ELF-1 (cell line): ENCODE data around the gene RASA1.
"Not testable (repeated sequence)": the region's sequence is repeated elsewhere in the genome, so short reads cannot be mapped to it uniquely, and the experiment has no call there.

ENCODE experiments used
- DNase-seq: peaks from one replicate; pipeline ENCODE4 v3.0.0-alpha.2; 2016; ENCODE audit warnings: low read depth, low spot score

RASA1 gene

DNA sequence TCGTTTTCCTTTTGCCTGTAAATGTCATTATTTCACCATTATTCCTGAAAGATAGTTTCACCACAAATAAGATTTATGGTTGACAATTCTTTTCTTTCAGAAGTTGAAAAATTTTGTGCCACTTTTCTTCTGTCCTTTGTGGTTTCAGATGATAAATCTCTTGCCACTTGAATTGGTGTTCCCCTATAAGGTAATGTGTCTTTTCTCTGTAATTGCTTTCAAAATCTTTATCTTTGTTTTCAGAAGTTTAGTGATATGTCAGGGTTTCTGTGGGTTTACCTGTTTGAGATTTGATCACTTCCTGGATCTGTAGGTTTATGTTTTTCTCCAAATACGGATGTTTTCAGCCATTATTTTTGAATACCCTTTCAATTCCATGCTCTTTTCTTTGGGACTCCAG lies 14.6 kb downstream of the RASA1 start:
- no peak for DNase-seq

DNA sequence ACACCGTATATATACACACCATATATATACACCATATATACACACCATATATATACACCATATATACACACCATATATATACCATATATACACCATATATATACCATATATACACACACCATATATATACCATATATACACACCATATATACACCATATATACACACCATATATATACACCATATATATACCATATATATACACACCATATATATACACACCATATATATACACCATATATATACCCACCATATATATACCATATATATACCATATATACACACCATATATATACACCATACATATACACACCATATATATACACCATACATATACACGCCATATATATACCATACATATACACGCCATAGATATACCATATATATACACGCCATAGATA lies 19.6 kb downstream of the RASA1 start:
- not testable (repeated sequence) for DNase-seq

- DNase-seq: no peak
Measured at GRCh38 chr5:87298692-87299362, 31.1 kb downstream of the RASA1 start.

DNA sequence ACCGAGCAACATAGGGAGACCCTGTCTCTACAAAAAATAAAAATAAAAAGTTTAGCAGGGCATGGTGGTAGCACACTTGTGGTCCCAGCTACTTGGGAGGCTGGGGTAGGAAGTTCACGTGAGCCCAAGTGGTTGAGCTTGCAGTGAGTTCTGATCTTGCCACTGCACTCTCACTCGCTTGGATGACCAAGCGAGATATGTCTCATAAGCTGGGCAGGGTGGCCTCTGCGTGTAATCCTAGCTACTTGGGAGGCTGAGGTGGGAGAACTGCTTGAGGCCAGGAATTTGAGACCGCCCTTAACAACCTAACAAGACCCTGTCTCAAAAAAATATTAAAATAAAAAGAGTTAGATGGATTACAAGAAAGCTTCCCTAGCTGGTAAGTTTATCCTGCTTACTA lies 32.5 kb downstream of the RASA1 start:
- DNase-seq: no peak

DNA sequence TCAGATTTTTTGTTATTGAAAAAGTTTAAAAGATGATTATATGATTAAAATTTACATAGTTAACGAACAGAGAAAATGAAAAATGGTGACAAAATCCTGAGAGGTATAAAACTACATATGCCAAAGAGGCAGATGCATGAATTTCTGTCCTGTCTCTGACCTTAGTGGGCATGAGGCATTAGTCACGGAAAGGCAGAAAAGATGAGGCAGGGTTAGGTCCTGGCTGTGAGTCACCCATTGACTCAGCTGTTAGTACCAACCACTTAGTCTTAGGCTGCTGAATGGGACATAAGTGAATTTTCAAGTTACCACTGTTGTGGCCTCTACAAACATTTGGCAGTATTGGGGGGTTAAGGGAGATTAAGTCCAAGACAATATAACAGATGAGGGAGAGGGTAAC lies 33.1 kb downstream of the RASA1 start:
- no peak for DNase-seq

DNA sequence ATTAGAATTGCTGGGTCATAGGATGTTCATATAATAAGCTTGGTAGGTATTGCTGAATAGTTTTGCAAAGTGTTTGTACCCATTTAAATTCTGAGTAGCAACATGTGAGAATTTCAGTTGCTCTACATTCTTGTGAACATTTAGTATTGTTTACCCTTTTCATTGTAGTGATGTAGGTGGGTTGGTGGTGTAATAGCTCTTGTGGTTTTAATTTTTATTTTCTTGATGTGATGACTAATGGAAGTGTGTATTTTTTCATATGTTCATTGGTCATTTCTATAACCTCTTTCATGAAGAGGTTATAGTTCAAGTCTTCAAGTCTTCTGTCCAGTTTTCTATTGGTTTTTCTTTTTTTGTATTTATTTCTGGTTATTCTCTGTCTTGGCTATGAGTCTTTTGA lies 34.4 kb downstream of the RASA1 start:
- DNase-seq: no peak

GRCh38 chr5:87303324-87303723 lies 35.6 kb downstream of the RASA1 start:
- no peak for DNase-seq

DNA sequence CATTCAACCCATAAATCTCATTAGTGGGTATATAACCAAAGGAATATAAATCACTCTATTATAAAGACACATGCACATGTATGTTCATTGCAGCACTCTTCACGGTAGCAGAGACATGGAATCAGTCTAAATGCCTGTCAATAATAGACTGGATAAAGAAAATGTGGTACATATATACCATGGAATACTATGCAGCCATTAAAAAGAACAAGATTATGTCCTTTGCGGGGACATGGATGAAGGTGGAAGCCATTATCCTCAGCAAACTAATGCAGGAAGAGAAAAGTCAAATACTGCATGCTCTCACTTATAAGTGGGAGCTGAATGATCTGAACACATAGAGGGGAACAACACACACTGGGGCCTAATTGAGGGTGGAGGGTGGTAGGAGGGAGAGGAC lies 38.4 kb downstream of the RASA1 start:
- DNase-seq: not testable (repeated sequence)

DNA sequence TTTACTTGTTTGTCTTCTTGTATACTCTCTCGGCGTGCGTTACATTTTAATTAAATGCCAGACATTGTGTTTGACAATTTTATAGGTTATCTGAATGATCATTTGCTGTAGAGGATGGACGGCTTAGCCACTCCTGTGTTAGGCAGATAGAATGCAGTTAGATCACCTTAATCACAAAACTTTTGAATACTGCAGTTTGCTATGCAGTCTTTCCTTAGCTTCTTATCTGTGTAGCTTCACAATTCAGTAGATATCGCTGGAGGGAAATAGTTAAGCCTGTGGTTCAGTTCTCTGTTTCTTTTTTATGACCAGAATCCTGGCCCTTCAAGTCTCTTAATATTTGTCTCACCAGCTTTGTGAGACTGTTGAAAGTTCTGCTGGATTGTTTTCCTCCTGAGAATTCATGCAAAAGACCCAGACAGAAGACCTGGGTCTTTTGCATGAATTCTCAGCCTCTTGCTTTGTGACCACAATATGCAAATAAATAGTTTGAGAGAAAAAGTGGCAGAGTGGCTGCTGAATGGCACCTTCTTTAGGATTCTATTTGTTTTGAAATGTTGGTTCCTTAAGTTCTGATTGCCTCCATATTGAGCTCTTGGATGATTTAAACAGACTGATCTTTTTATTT lies 40.2 kb downstream of the RASA1 start:
- no peak for DNase-seq

DNA sequence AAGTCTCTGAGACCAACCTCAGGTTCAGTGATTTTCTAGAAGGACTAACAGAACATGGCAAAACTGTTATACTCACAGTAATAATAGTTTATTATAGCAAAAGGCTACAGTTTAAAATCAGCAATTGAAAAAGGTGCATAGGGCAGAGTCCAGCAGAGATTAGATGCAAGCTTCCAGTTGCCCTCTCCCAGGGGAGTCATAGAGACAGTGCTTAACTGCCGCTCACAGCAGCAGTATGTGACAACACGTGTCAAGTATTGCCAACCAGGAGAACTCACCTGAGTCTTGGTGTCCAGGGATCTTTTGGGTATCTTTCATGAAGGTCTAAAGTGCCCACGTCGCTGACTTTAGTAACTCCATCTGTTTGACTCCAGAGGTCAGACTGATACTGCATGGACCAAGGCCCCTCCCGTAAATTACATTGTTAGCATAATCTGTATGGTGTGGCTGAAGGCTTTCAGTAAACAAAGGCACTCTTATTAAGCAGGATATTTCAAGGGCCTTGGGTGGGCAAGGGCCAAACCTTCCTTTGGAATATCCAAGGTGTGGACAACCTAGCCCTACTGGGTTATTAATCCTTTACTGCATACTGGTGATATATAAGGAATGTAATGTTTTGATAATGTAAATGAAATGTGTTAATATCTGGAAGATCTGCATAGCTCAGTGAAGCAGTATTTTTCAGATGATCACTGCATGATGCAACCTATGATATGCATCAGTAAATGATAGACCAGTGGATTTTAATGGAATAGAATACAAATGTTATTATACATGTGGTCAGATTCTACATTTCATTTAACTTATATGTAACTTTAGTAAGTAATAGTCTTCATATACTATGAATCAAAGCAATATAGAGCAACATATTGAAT lies 44.0 kb downstream of the RASA1 start:
- no peak for DNase-seq

DNA sequence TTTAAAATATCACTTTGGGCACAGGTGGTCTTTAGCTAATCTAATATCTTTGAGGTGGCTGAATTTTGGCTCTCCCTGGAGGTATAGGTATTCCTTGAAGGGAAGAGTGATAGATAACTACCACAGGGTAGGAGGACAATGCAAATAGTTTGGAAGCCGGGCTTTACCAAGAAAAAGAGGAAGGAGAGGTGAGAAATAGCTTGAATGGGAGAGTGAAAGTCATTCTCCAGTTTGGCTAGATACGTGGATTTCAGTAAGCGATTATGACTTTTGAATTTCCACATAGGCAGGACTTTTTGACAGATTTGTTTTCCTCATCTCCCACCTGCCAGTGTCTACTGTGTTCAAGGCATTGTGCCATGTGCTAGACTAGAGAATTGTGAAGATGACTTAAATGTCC lies 45.5 kb downstream of the RASA1 start:
- no peak for DNase-seq

DNA sequence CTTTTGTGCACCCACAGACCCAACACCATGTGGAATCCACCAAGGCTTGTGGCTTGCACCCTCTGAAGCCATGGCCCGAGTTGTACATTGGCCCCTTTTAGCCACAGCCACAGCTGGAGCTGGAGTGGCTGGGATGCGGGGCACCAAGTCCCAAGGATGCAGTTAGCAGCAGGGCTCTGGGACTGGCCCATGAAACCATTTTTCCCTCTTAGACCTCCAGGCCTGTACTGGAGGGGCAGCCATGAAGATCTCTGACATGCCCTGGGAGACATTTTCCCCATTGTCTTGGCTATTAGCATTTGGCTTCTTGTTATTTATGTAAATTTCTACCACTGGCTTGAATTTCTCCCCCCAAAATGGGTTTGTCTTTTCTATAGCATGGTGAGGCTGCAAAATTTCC lies 51.8 kb downstream of the RASA1 start:
- DNase-seq: no peak

GRCh38 chr5:87321605-87322004 lies 53.9 kb downstream of the RASA1 start:
- DNase-seq: no peak

- DNase-seq: peak; percentile 10
Measured at GRCh38 chr5:87322381-87322780, 54.7 kb downstream of the RASA1 start.

- DNase-seq: no peak
Measured at GRCh38 chr5:87327998-87328397, 60.3 kb downstream of the RASA1 start.

DNA sequence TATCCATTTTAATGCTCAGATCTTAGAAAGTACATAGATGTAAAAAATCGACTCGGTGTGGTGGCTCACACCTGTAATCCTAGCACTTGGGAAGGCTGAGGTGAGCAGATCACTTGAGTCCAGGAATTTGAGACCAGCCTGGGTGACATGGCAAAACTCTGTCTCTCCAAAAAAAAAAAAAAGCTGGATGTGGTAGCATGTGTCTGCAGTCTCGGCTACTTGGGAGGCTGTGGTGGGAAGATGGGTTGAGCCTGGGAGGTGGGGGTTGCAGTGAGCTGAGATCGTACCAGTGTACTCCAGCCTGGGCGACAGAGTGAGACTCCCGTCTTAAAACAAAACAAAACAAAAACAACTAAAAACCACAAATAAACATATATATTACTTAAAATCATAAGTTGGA lies 61.4 kb downstream of the RASA1 start:
- DNase-seq: peak; percentile 26

GRCh38 chr5:87339986-87340385 lies 72.3 kb downstream of the RASA1 start:
- no peak for DNase-seq

DNA sequence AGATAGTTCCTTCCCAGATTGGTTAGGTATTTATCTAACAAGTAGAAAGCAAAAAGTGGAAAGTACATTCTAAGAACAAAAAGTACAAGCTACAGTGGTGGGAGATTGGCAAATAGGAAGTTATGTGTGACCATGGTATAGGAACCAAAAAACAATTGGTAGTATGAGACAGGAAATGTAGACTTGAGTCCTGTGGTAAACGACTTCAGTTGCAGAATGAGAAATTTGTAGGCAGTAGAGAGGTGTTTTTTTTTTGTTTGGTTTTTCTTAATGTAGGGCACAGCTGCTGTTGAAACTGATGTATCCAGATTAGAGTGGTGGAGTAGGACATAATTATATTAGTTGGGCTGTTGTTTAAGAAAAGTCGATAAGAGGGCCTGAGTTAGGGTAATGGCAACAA lies 73.0 kb downstream of the RASA1 start:
- DNase-seq: no peak

- no peak for DNase-seq
Measured at GRCh38 chr5:87347272-87347671, 79.6 kb downstream of the RASA1 start.

DNA sequence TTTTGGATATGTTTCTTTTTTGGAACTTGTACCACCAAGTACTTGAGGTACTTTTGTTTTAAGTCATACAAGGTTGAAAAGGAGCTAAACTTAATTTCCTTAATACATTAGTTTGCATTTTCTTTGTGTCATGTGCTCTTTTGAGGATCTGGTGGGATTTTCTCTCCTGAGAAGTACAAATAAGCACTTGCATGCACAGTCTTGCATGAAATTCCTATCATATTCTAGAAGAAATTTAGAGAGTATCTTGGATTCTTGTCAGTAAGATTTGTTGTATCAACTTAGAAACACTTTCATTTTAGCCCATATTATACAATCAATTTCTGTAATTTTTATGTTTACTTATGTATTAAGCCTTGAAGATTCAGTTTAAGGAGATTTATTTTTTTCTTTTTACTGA lies 80.2 kb downstream of the RASA1 start:
- DNase-seq: no peak

DNA sequence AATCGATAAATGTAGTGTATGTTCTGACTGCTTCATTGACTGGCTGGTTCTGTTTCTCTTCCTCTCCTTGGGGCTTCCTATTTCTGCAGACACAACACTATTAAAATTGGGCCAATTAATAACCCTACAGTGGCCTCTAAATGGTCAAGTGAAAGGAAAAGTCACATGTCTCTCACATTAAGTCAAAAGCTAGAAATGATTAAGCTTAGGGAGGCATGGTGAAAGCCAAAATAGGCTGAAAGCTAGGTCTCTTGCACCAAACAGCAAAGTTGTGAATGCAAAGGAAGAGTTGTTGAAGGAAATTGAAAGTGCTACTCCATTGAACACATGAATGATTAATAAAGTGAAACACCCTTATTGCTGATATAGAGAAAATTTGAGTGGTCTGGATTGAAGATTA lies 86.8 kb downstream of the RASA1 start:
- no peak for DNase-seq

DNA sequence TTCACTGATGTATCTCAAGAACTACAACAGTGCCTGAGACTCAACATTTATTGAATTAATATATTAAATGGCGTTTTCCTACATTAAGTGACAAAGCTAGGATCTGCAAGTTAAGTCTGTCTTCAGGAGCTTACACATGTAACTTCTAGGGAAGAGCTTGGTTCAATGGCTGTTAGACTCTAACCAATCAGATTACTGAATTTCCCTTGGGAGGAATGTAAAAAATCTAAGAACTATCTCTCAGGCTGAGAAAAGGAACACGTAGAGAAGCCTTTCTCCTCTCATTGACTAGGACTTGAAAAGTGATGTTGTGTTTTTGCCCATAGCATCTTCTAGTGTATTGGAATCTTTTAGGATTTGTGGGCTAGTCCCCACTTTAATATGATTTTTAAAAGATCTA lies 91.4 kb downstream of the RASA1 start:
- DNase-seq: no peak

GRCh38 chr5:87360132-87360531 lies 92.4 kb downstream of the RASA1 start:
- no peak for DNase-seq
